HG02973 (cell line): ENCODE results near the gene RARG.

Experiments used
- ATAC-seq: cut with Tn5 transposase; IDR thresholded peaks from one replicate; pipeline ENCODE4 v1.9.1; 2021; ENCODE audit warnings: moderate library complexity; ENCODE audit not compliant: unreplicated experiment

The RARG gene

DNA sequence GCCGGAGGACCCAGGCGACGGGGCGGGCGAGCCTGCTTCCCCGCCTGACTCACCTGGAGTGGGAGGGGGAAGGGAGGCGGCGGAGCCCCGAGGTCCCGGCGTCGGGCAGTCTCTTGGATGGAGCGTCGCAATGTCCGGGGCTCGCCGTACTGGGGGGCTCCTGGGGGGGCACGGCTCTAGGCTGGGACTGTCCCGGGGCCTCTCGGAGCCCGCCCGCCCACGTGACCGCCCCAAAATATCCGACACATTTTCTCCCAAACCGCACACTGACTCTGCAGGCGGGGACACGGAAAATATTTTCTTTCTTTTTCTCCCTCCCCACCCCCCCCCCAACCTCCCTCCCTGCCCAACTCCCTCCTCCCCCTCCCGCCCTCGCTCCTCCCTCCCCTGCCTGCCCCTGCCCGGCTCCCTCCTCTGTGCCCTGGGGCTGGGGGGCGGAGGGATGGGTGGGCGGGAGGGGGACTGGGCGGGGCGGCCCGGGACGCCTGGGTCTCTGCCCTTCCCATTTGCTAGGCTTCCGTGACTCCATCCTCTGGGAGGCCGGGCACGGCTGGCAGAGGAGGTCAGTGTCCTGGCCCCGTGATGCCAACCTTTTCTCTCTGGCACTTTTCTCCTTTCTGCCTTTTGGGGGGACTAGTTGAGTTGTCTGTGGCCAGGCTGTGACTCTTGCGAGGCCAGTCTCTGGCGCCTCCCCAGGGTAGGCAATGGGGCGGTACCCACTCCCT lies at the start of gene RARG:
Gene RARG, minus strand, starts transcription at position 289 of the 725 bp plus-strand sequence. CDS start 4,664 bp downstream, outside the sequence.
- ATAC-seq = no peak

GRCh38 chr12:53279888-53280498 lies 48.0 kb upstream of the RARG start:
- ATAC-seq = no peak

- ATAC-seq = no peak
Measured at GRCh38 chr12:53279283-53279869, 47.4 kb upstream of the RARG start.

DNA sequence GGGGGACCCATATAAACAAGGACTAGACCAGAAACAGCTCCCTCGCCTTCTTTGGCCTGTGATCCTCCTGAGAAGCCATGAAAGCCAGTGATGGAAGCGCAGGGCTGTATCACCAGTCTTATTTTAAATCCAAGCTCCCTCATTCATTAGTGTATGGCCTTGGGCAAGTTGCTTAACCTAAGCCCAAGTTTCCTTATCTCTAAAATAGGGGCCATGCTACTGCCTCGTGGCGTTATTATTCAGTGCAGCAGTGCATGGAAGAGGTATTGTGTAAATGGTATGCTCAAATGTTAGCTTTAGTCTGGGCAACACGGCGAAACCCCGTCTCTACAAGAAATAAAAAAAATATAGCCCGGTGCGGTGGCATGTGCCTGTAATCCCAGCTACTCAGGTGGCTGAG lies 46.0 kb upstream of the RARG start:
- no peak for ATAC-seq

GRCh38 chr12:53276511-53276910 lies 44.5 kb upstream of the RARG start:
- ATAC-seq = no peak

GRCh38 chr12:53274445-53274844 lies 42.4 kb upstream of the RARG start:
- ATAC-seq = no peak

DNA sequence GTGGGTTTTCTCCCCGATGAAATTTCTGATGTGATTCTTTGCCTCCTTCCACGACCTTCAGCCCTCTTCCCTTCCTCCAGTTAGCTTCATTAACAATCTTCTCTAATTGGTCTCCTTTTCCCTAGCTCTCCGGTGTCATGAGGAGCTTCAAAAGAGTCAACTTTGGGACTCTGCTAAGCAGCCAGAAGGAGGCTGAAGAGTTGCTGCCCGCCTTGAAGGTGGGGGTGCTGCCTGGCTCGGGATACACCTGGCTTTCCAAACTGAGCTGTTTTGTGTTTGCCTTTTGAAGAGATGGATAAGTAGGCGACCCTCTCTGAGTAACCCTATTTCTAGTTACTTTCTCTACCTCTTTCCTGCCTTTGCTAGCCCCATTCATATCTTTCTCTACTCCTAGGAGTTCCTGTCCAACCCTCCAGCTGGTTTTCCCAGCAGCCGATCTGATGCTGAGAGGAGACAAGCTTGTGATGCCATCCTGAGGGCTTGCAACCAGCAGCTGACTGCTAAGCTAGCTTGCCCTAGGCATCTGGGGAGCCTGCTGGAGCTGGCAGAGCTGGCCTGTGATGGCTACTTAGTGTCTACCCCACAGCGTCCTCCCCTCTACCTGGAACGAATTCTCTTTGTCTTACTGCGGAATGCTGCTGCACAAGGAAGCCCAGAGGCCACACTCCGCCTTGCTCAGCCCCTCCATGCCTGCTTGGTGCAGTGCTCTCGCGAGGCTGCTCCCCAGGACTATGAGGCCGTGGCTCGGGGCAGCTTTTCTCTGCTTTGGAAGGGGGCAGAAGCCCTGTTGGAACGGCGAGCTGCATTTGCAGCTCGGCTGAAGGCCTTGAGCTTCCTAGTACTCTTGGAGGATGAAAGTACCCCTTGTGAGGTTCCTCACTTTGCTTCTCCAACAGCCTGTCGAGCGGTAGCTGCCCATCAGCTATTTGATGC lies 36.9 kb upstream of the RARG start:
- ATAC-seq = no peak

- ATAC-seq = peak; percentile 75
Measured at GRCh38 chr12:53267999-53268629, 36.1 kb upstream of the RARG start, which contains the start of gene ESPL1. TSS of gene ESPL1 (plus strand) at chr12:53268299. CDS start at chr12:53268767, 468 bp downstream.

DNA sequence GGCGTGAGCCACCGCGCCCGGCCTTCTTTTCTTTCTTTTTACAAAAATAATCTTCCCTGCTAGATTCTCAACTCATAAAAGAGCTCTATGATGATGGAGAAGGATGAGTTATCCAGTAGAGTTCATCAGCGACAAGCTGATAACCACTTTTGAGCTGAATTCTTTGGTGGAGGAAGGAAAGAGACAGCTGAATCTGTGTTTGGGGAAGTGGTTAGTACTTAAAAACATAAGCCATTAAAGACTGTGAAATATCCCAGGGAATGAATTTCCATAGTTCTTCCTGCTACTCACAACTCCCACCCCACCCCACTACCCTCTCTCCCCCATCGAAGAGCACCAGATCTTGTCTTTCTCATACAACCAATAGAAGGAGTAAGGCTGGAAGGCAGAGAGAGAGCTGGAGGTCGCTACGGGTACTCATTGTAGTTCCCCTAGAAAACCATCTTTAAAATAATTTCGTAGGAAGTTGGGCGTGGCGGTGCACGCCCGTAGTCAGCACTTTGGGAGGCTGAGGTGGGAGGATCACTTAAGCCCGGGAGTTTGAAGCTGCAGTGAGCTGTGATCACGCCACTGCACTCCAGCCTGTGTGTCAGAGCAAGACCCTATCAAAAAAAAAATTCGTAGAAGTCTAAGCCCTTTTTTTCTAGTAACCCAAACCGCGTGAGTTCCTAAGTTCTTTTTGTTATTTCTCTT lies 35.4 kb upstream of the RARG start:
- no peak for ATAC-seq

- ATAC-seq = no peak
Measured at GRCh38 chr12:53265783-53266182, 33.8 kb upstream of the RARG start.

GRCh38 chr12:53259891-53260290 lies 27.9 kb upstream of the RARG start:
- no peak for ATAC-seq

DNA sequence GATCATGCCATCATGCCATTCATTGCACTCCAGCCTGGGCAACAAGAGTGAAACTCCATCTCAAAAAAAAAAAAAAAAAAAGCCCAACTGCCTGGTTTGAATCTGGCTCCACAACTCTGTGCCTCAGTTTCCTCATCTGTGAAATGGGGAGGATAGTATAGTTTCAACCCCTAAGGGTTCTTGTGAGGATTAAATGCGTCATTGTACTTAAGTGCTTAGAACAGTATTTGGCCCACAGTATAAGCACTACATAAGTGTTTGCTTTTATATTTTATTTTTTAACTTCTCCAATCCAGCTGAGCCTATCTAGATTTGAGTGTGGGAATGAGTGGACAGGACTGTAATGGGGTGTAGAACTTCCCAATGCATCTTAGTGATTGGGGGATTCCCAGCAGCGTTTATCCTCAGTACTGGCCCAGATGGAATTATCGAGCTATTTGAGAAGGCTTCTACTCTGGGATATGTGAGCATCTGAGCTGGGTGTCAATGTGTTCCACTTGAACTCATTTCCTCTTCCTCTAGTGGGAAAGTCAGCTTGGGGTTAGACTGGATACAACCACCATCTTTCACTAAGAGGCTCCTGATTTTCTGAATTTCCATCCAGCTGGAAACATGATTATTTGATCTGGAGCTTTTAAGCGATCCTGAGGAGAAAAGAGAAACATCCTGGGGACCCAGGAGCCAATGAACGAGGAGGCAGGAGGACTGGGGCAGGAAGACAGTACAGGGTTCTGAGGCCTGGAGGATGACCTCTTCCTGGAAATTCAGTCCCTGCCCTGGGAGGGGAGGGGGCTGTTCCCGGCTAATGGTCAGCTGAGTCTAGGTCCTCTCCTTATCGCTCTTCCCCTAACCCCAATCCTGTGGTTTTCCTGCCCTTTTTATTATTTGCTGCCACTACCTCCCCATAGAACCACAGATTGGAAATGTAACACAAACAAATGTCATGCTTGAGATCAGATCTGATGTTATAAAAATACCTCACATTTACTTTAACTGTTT lies 26.8 kb upstream of the RARG start:
- ATAC-seq = no peak

DNA sequence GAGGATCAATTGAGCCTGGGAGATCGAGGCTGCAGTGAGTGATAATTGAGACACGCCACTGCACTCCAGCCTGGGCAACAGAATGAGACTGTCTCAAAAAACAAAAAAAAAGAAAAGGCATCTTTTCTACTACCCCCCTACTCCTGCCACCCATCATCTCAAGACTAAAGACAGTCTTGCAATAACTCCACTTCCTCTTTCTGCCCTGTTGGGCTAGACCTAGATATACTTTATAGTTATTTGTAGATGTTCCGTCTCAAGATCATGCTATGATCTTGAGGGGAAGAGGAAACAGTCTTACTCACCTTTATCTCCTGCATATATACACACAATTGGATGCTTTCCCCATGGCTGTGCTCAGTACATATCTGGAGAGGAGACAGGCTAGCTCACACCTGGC lies 24.0 kb upstream of the RARG start:
- ATAC-seq = no peak

GRCh38 chr12:53254816-53255545 lies 23.0 kb upstream of the RARG start:
- no peak for ATAC-seq

- no peak for ATAC-seq
Measured at GRCh38 chr12:53253298-53253697, 21.3 kb upstream of the RARG start.

DNA sequence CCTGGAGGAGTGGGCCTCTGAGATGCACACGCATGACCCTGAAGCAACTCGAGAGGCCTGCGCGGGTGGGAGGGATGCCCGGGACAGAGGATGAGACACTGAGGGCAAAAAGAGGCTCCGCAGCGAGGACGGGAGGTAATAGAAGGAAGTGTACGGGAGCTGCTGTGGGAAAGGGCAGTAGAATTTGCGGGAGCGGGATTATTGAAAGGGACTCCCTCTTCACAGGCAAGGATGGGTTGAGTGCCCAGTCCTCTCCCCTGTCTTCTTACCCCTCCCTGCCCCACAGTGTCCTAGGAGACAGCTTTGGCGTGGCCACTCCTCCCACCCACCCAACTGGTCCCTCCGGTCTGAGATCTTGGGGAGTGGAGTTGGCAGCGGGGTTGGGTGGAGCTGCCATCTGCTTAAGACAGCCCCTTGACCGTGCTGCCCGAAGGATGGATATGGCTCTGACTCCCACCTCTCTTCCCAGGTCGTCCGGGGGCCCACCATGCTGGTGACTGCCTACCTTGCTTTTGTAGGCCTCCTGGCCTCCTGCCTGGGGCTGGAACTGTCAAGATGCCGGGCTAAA lies 20.4 kb upstream of the RARG start:
- no peak for ATAC-seq

DNA sequence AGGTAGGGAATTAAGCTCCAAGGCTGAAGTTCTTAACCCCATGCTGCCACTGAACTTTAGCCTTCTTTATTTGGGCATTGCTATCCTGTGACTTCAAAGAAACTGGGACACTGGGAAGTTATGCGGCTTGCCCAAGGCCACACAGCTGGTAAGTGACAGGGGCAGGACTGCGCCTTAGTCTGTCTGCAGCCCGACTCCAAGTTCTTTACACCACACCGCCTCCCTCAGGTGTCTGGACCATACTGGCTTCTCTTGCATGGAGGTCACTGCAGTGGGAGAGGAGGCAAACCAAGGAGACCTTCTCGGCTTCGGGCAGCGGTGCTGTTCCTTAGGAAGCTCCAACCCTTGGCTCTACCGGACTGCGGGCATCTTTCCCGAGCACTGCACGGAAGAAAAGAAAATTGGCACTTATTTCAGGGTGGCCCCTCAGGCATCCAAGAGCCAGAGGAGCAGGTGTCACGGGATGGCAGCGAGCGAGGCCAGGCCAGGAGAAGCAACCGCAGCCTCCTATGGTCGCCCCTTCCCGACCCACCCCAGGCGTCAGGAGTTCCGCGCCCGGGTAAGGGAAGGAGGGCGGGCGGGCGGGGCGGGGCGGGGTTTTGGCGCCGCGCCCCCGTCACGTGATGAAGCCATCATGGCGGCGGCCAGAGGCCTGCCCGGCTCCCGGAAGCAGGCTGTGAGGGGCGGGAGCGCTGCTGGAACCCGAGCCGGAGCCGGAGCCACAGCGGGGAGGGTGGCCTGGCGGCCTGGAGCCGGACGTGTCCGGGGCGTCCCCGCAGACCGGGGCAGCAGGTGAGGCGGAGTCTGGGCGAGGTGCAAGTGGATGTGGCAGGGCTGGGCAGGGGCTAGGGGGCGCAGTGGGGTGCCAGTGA lies 19.7 kb upstream of the RARG start:
- ATAC-seq = peak; percentile 59
